Psoas muscle (tissue), 8 donors: ENCODE results near the gene RABGAP1L. TPM values are rescaled to one million over a fixed set of nuclear protein-coding genes. Genes with fewer than 3 reads are reported as not detected.
"Not testable (repeated sequence)": the region's sequence is repeated elsewhere in the genome, so short reads cannot be mapped to it uniquely, and the experiment has no call there.

Source experiments
- ATAC-seq, 4 donors: fragments of 200-7000 bp; cut with Tn5 transposase; one replicate each; pipeline ENCODE4 v1.9.1; 2020; ENCODE audit warnings: moderate library complexity in 3 of 4, mild to moderate bottlenecking in 2 of 4
- DNase-seq, 2 donors: peaks; one replicate each; pipeline ENCODE4 v3.0.0-alpha.2; 2020
- H3K27ac ChIP-seq: fragments of 200-600 bp; one replicate; pipeline ENCODE4 v1.8.0; 2022
- H3K27me3 ChIP-seq, 3 donors: fragments of 200-600 bp in 1 of 3; one replicate each; pipeline versions ENCODE4 v1.6.1 to v1.8.0; 2013 to 2022; ENCODE audit warnings: low read length in 2 of 3, mild to moderate bottlenecking in 2 of 3, moderate library complexity in 1 of 3; ENCODE audit not compliant: insufficient read depth in 3 of 3
- H3K36me3 ChIP-seq, 2 donors: fragments of 200-600 bp in 1 of 2; one replicate each; pipeline versions ENCODE4 v1.6.1 to v1.8.0; 2013 to 2022; ENCODE audit warnings: low read depth in 1 of 2, mild to moderate bottlenecking in 1 of 2, moderate library complexity in 1 of 2; ENCODE audit not compliant: insufficient read depth in 1 of 2
- H3K4me1 ChIP-seq: fragments of 200-600 bp; one replicate; pipeline ENCODE4 v1.8.0; 2022
- H3K4me3 ChIP-seq: fragments of 200-600 bp; one replicate; pipeline ENCODE4 v1.8.0; 2022; ENCODE audit warnings: mild to moderate bottlenecking
- H3K9me3 ChIP-seq: fragments of 200-600 bp; one replicate; pipeline ENCODE4 v1.8.0; 2022
- WGBS, 3 donors: extraction: QIAGEN DNeasy Blood & Tissue Kit; methylation state at CpG; one replicate each; pipeline versions ENCODE4 v1.1.6 to v1.1.7; 2013; 5-methylcytosine and 5-hydroxymethylcytosine counted together
- intact Hi-C, 2 donors: fragments of 100-400 bp; cut with DNase I; formaldehyde crosslinking; loops; one replicate each; pipeline versions ENCODE4 v1.11.0 to v1.14.2; 2022
- polyA plus RNA-seq, 3 donors: library from polyadenylated mRNA; stranded (reverse); fragments of 200-250 nt; gene quantifications; one replicate each; pipeline ENCODE4 v1.2.3, GENCODE V29; 2013
- total RNA-seq, 4 donors: library from RNA; stranded (reverse); fragmentation: NEBNext Ultra II Directional in 2 of 4; extraction: Animal tissue kit (Norgen Biotek cat#: 25700) in 2 of 4; gene quantifications; one replicate each; pipeline versions ENCODE4 v1.2.1 to v1.2.4, GENCODE V29; 2021 to 2023
- TF ChIP-seq, protein P1 (sequence below): fragments of 200-600 bp; IDR thresholded peaks from one replicate; pipeline ENCODE4 v1.8.0; 2022; ENCODE audit warnings: antibody characterized with exemption
- donor health status: healthy with polysubstance abuse.
- donor health status: DM: no; HTN: no; CAD: no; lungs with moderate emphysema.
- donor health status: Bipolar disorder and iron deficiency.
- donor health status: healthy.
- donor health status: DM: yes; HTN: yes; CAD: no.
- donor health status: DM: no; HTN: no; CAD: no.
- donor health status: DM: no; HTN: no; CAD: no.
- donor health status: DM: yes; HTN: yes; CAD: no.

Gene RABGAP1L
- total and polyA plus RNA-seq, 7 donors: 2.9 to 14.4 (median 8.7) TPM

- Histone ChIP-seq H3K9me3 (no peaks in the 10 kb centered on the region), H3K4me1 (no peaks in the 10 kb centered on the region), H3K27me3 (no peaks in the 10 kb centered on the region), H3K27ac (no peak overlapping the region), H3K4me3 (no peak overlapping the region), H3K36me3 (no peaks in the 10 kb centered on the region)
- 87 to 89% (median 89%) methylated on average over 2 of the region's 2 CpGs for WGBS, 3 donors
- DNase-seq: no peak
- TF ChIP-seq, protein P1, sequence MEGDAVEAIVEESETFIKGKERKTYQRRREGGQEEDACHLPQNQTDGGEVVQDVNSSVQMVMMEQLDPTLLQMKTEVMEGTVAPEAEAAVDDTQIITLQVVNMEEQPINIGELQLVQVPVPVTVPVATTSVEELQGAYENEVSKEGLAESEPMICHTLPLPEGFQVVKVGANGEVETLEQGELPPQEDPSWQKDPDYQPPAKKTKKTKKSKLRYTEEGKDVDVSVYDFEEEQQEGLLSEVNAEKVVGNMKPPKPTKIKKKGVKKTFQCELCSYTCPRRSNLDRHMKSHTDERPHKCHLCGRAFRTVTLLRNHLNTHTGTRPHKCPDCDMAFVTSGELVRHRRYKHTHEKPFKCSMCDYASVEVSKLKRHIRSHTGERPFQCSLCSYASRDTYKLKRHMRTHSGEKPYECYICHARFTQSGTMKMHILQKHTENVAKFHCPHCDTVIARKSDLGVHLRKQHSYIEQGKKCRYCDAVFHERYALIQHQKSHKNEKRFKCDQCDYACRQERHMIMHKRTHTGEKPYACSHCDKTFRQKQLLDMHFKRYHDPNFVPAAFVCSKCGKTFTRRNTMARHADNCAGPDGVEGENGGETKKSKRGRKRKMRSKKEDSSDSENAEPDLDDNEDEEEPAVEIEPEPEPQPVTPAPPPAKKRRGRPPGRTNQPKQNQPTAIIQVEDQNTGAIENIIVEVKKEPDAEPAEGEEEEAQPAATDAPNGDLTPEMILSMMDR: no peak
- intact Hi-C loops: no loop called here
- no peak for ATAC-seq
These were observed 447.2 kb downstream of the RABGAP1L start for GRCh38 chr1:174606471-174606870.

GRCh38 chr1:174617905-174618304, 458.6 kb downstream of the RABGAP1L start:
- H3K27me3 ChIP-seq, intact Hi-C loops, ATAC-seq, H3K9me3 ChIP-seq, H3K4me3 ChIP-seq, H3K27ac ChIP-seq, H3K4me1 ChIP-seq, H3K36me3 ChIP-seq, DNase-seq: not testable (repeated sequence)
- WGBS, 3 donors: 95 to 98% (median 97%) methylated on average over 12 of the region's 12 CpGs

DNA sequence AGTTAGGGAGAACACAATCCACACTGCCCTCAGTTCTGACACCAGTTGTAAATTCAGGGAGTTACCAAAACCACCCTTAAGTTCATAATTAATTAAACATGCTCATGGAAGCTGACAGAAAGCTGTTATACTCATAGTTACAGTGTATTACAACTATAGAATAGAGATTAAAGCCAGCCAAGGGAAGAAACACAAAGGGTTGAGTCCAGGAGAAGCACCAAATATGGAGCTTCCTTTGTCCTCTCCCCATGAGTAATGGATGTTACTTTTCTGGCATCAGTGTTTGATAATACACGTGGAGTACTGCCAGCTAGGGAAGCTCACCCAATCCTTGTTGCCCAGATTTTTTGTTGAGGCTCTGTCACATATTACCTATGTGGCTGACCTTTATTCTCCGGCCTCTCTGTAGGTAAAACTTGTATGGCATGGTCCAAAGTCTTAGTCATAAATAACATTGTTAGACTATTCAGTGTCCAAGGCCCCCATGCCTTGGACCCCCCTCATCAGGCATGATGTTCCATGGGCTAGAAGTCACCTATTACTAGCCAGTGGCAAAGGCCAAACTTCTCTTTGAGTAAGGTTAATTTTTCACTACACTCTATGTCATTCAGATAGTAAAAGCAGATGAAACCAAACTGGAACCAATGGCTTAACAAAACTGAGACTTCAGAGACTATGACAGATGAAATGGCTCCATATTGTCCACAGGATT, 464.2 kb downstream of the RABGAP1L start:
- Histone ChIP-seq H3K9me3 (peaks cover 3% of the 10 kb centered on the region), H3K36me3 (no peaks in the 10 kb centered on the region), H3K27me3 (no peaks in the 10 kb centered on the region), H3K27ac (no peak overlapping the region), H3K4me3 (no peak overlapping the region), H3K4me1 (no peaks in the 10 kb centered on the region)
- ATAC-seq (no peak), DNase-seq (no peak)
- 65 to 77% (median 70%) methylated on average over 2 of the region's 2 CpGs for WGBS, 3 donors
- TF ChIP-seq, protein P1: no peak
- intact Hi-C loops: no loop called here

DNA sequence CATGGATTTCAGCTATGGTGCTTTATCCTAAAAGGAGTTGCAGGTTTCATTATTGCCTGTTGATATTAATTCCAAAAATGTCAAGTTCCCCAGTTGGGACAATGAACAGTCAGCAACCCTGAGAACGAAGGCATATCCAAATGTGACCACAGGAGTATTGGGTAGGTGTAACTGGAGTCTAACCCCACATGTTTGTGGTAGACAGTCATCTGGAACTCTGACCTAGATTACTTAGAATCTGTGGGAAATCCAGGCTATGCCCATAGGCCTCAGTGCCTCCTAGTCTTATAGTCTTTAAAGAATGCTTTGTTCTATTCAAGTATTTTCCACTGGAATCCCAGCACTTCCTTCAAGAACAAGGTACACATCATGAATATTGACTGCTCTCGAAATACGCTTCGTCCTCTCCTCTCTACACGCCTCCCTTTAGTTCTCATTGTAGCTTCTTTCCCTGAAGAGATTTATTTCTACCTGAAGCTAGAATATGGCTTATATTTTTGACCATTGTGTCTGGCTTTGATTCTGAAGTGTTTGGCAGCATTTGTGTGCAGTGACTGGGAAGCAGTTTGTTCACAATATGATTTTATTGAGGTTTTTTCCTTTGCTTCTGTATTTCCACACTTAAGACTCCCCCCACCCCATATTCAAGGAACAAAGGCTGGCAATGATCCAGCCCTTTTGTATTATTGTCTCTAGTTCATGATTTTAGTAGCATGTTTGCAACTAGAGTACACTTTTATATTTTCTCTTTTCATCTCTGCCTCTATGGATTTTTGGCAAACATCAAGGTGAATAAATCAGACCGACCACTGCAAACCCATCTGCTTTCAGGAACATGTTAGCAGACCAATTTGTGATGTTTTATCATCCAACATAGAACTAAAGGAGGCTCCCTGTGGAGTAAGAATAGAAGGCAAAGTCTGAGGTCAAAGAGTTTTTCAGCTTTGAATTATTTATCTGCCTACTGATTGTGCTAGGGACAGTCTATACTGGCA, 467.0 kb downstream of the RABGAP1L start:
- H3K27ac ChIP-seq: no peak overlapping the region
- no peak for ATAC-seq
- intact Hi-C loops: no loop called here
- no peaks in the 10 kb centered on the region for H3K9me3 ChIP-seq
- H3K4me3 ChIP-seq: no peak overlapping the region
- 83 to 86% (median 85%) methylated on average over 6 of the region's 6 CpGs for WGBS, 3 donors
- H3K27me3 ChIP-seq: no peaks in the 10 kb centered on the region
- no peaks in the 10 kb centered on the region for H3K4me1 ChIP-seq
- TF ChIP-seq, protein P1: no peak
- no peak for DNase-seq
- no peaks in the 10 kb centered on the region for H3K36me3 ChIP-seq

GRCh38 chr1:174637487-174637886, 478.2 kb downstream of the RABGAP1L start:
- WGBS, 3 donors: 93 to 95% (median 94%) methylated on average over 4 of the region's 4 CpGs
- intact Hi-C loops: no loop called here

More at GRCh38 chr1:174637487-174637886, 478.2 kb downstream of the RABGAP1L start:
- Histone ChIP-seq H3K27ac (no peak overlapping the region), H3K4me3 (no peak overlapping the region), H3K27me3 (no peaks in the 10 kb centered on the region), H3K36me3 (no peaks in the 10 kb centered on the region), H3K9me3 (no peaks in the 10 kb centered on the region), H3K4me1 (no peaks in the 10 kb centered on the region)
- TF ChIP-seq, protein P1: no peak
- DNase-seq (no peak), ATAC-seq (no peak)
